ENCODE results near the gene NDUFA8. TPM values are rescaled to one million over a fixed set of nuclear protein-coding genes. Genes with fewer than 3 reads are reported as not detected.
A peak's percentile ranks its signal among the peaks of the same experiment; 100 is the strongest.

Gene NDUFA8
- total RNA-seq, 1 experiment from 2014 or later: 84.6 TPM

GRCh38 chr9:122124528-122124927 lies 35.1 kb downstream of the NDUFA8 start:
- no peak for DNase-seq
- intact Hi-C loops (cut with micrococcal nuclease; ENCODE audit: unreplicated experiment): loop anchor here (1.0 to 5.0 kb wide), 2 partner anchors 487 to 578 kb away; no protein-coding TSS in a partner anchor
- no peaks in the 10 kb centered on the region for H3K79me2 ChIP-seq (ENCODE audit: low read depth)
- H3K27ac ChIP-seq: no peak overlapping the region
- no peak overlapping the region for H3K4me2 ChIP-seq
- no peaks in the 10 kb centered on the region for H3F3A ChIP-seq (ENCODE audit: insufficient read depth, low read depth)
- POLR2A ChIA-PET (ENCODE audit: unreplicated experiment): no interaction called here
- H3K27me3 ChIP-seq (ENCODE audit: insufficient read depth, low read depth): no peaks in the 10 kb centered on the region
- no peaks in the 10 kb centered on the region for H3K9me2 ChIP-seq (ENCODE audit: insufficient read depth)
- H3K36me3 ChIP-seq (ENCODE audit: low read depth): no peaks in the 10 kb centered on the region
- no peak overlapping the region for H3K4me3 ChIP-seq
- TF ChIP-seq EZH2 (IDR thresholded peaks at IDR 0.05; ENCODE audit: low read depth): no peak
- TF ChIP-seq, protein P1, sequence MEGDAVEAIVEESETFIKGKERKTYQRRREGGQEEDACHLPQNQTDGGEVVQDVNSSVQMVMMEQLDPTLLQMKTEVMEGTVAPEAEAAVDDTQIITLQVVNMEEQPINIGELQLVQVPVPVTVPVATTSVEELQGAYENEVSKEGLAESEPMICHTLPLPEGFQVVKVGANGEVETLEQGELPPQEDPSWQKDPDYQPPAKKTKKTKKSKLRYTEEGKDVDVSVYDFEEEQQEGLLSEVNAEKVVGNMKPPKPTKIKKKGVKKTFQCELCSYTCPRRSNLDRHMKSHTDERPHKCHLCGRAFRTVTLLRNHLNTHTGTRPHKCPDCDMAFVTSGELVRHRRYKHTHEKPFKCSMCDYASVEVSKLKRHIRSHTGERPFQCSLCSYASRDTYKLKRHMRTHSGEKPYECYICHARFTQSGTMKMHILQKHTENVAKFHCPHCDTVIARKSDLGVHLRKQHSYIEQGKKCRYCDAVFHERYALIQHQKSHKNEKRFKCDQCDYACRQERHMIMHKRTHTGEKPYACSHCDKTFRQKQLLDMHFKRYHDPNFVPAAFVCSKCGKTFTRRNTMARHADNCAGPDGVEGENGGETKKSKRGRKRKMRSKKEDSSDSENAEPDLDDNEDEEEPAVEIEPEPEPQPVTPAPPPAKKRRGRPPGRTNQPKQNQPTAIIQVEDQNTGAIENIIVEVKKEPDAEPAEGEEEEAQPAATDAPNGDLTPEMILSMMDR (conservative IDR thresholded peaks at IDR 0.05): no peak
- CTCF ChIA-PET: interaction anchor here (0.6 to 4.6 kb wide), 7 partner anchors 9 to 580 kb away, joined by 3 to 47 read pairs (median 8); no protein-coding TSS in a partner anchor
- H4K20me1 ChIP-seq (ENCODE audit: insufficient read depth): no peaks in the 10 kb centered on the region
- no peaks in the 10 kb centered on the region for H3K4me1 ChIP-seq (replicated peaks; ENCODE audit: insufficient read depth)
- no peak overlapping the region for H2AFZ ChIP-seq
- H3K9me3 ChIP-seq (ENCODE audit: insufficient read depth, low read depth): no peaks in the 10 kb centered on the region
- no TSS peak for BruUV-seq (replicated peaks)

- no peaks in the 10 kb centered on the region for H3F3A ChIP-seq (ENCODE audit: insufficient read depth, low read depth)
- H3K27me3 ChIP-seq (ENCODE audit: insufficient read depth, low read depth): no peaks in the 10 kb centered on the region
- H3K4me3 ChIP-seq: no peak overlapping the region
- TF ChIP-seq, protein P1 (conservative IDR thresholded peaks at IDR 0.05): no peak
- no peak for TF ChIP-seq EZH2 (IDR thresholded peaks at IDR 0.05; ENCODE audit: low read depth)
- no peak overlapping the region for H2AFZ ChIP-seq
- ChIA-PET CTCF (interaction anchor here (1.0 to 4.6 kb wide), 5 partner anchors 8 to 226 kb away, joined by 3 to 47 read pairs (median 5); no protein-coding TSS in a partner anchor), POLR2A (ENCODE audit: unreplicated experiment) (no interaction called here)
- H3K36me3 ChIP-seq (ENCODE audit: low read depth): no peaks in the 10 kb centered on the region
- no peaks in the 10 kb centered on the region for H3K9me3 ChIP-seq (ENCODE audit: insufficient read depth, low read depth)
- BruUV-seq (replicated peaks): no TSS peak
- H3K4me2 ChIP-seq: no peak overlapping the region
- intact Hi-C loops (cut with micrococcal nuclease; ENCODE audit: unreplicated experiment): loop anchor here (1.0 to 5.0 kb wide), 2 partner anchors 487 to 578 kb away; no protein-coding TSS in a partner anchor
- H3K79me2 ChIP-seq (ENCODE audit: low read depth): no peaks in the 10 kb centered on the region
- no peak overlapping the region for H3K27ac ChIP-seq
- no peaks in the 10 kb centered on the region for H3K9me2 ChIP-seq (ENCODE audit: insufficient read depth)
- H4K20me1 ChIP-seq (ENCODE audit: insufficient read depth): no peaks in the 10 kb centered on the region
- H3K4me1 ChIP-seq (replicated peaks; ENCODE audit: insufficient read depth): no peaks in the 10 kb centered on the region
- DNase-seq: no peak
These were observed 35.5 kb downstream of the NDUFA8 start for GRCh38 chr9:122124048-122124447.

- Histone ChIP-seq H3K9me2 (ENCODE audit: insufficient read depth) (no peaks in the 10 kb centered on the region), H3K27me3 (ENCODE audit: insufficient read depth, low read depth) (no peaks in the 10 kb centered on the region), H3K79me2 (ENCODE audit: low read depth) (no peaks in the 10 kb centered on the region), H4K20me1 (ENCODE audit: insufficient read depth) (no peaks in the 10 kb centered on the region), H3K9me3 (ENCODE audit: insufficient read depth, low read depth) (no peaks in the 10 kb centered on the region), H3K36me3 (ENCODE audit: low read depth) (no peaks in the 10 kb centered on the region), H3K27ac (no peak overlapping the region), H3K4me2 (no peak overlapping the region), H3F3A (ENCODE audit: insufficient read depth, low read depth) (no peaks in the 10 kb centered on the region), H2AFZ (no peak overlapping the region), H3K4me3 (no peak overlapping the region), H3K4me1 (replicated peaks; ENCODE audit: insufficient read depth) (no peaks in the 10 kb centered on the region)
- DNase-seq: peak; percentile 53 to 73
- POLR2A ChIA-PET (ENCODE audit: unreplicated experiment): no interaction called here
- BruUV-seq (replicated peaks): no TSS peak
- TF ChIP-seq, protein P1 (conservative IDR thresholded peaks at IDR 0.05): peak; percentile 95
- TF ChIP-seq EZH2 (IDR thresholded peaks at IDR 0.05; ENCODE audit: low read depth): no peak
- intact Hi-C loops (cut with micrococcal nuclease; ENCODE audit: unreplicated experiment): loop anchor here (1.0 to 5.0 kb wide), 3 partner anchors 24 to 486 kb away; no protein-coding TSS in a partner anchor
- CTCF ChIA-PET: interaction anchor here (0.6 to 4.6 kb wide), 4 partner anchors 12 to 189 kb away, joined by 3 to 47 read pairs (median 6); no protein-coding TSS in a partner anchor
These were observed 36.5 kb downstream of the NDUFA8 start for GRCh38 chr9:122122903-122123632.

Data from PC-9 (cell line).